Measurements from ENCODE around the gene CDH11.

Gene CDH11

DNA sequence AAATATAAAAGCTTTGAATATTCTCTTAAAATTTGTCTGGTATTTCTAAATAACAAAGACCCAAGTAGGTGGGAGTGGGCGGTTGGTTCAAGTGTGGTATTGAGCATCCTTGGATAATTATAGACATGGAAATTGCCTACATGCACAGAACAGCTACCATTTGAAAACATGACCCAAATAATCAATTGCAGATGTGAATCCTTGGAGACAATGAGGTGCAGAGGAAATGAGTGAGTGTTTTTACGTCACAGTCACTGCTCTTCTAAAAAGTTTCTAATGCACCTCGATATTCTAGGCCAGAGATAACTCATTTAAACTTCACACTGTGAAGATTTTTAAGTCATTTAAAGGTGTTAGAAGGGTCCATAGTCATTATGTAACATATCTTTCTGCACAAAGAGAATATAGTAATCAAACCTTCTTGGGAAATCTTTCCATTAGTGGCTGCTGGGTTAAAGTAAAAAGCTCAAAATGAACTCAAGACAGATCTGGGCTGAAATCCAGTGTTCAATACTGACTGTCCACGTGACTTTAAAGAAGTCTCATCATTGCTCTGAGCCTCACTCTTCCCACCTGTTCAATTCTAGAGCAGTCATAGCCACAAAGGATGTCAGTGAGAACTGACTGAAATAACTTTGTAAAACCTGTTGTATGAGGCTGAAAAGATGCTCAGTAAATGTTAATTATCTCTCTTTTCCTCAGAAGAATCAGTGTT, 144.5 kb downstream of the CDH11 start:
- no peak for DNase-seq (ENCODE audit: low spot score)

GRCh38 chr16:64975821-64976220, 146.0 kb downstream of the CDH11 start:
- DNase-seq (ENCODE audit: low spot score): no peak

- DNase-seq (ENCODE audit: low spot score): no peak
Observed at GRCh38 chr16:64974381-64974780, 147.5 kb downstream of the CDH11 start.

DNA sequence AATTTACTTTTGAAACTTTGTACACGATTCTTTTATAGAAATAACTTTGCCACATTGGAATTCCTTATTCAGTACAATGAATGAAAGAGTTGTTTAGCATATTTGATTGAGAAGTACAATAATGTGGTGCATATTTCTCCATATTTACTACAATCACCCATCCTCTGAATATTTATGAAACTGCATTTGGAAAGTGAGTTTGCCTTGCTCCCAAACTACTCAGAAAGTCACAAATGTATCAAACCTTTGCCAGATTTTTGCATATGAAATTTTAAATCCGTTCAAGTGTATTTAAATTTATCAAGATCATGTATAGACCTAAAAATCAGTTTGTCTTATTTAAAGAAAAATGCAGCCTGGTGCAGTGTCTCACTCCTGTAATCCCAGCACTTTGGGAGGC, 148.7 kb downstream of the CDH11 start:
- DNase-seq (ENCODE audit: low spot score): no peak

DNA sequence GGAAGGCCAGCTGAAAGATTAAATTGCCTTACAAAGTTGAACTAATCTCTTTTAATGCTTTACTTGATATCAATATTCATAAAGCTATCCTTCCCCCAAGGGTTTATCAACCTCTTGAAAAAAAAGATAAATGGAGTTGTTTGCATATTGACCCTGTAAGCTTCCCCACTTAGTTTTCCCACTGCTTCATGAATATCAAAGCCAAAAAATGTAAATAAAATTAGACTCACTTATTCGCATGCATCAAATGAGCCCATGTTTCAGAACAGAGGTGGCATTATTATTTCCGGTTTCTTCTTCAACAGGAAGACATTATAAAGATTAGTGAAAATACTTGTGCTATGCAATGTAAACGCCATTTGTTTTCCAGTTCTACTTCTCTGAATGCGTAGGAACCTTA, 150.7 kb downstream of the CDH11 start:
- no peak for DNase-seq (ENCODE audit: low spot score)

GRCh38 chr16:64969221-64969620, 152.6 kb downstream of the CDH11 start:
- no peak for DNase-seq (ENCODE audit: low spot score)

DNA sequence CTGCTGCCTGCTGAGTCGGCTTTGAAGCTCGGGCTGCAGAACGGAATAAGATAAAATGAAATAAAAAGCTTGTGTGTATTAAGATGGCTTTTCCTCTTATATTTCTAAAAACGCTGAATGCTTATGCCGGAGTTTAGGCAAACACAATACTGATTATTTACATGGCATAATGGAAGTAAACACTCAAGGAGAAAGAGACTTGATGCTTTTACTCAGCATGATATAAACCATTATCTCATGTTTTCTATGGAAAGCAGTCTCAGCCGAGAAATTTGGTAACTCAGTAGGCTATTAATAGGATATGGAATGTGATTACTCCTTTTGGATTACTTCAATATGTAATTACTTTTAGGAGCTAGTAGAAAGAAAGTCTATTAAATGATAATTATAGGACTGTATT, 153.3 kb downstream of the CDH11 start:
- no peak for DNase-seq (ENCODE audit: low spot score)

GRCh38 chr16:64964126-64964540, 157.7 kb downstream of the CDH11 start:
- no peak for DNase-seq (ENCODE audit: low spot score)

- DNase-seq (ENCODE audit: low spot score): no peak
Observed at GRCh38 chr16:64962786-64963185, 159.1 kb downstream of the CDH11 start.

DNA sequence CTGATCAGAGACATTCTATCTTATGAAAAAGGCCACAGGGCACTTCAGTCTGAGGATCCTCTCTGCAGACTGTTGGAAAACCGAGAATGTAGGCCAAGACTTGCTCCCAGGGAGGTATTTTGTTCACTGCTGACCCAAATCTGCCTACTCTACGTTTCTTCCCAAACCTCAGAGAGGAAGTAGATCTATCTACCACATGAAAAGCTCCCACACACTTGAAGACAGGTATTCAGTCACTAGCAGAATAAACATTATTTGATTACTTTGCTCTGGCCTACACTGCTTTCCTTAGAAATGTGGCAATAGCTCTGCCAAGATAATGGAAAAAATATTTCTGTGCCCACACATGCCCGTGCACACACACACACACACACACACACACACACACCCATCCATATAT, 164.6 kb downstream of the CDH11 start:
- DNase-seq (ENCODE audit: low spot score): no peak

DNA sequence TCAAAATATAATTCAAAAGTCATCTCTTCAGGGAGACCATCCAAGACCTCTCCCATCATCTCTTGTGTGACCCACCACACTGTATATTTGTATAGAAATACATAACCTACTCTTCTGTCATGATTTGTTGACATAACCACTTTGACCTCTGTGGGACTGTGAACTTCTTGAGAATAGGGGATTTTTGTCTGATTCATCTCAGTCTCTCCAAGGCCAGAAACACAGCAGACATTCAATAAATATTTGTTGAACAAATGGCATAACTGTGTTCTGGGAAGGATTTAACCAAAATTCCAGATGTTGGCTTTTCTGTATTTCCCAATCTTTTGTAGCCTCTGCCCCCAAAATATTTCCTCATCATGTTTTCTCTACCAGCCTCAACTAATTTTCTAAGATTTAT, 169.7 kb downstream of the CDH11 start:
- DNase-seq (ENCODE audit: low spot score): no peak

DNA sequence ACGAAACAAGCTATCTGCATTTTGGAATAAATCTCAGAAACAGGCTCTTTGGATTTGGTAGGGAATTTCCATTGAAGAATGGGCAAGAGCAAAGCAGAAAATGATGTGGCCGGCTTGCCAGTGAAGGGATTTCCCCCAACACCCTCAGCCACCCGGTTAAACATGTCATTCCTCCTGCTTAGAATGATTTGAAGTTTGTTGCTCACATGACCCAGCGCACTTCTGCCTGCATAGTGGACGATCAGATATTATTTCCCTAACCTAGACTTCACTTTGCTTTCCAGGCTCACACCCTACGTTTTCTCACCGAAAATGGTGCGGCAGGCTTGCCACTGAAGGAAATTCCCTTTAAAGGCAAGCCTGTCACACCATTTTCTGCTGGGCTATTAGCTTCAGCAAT, 170.7 kb downstream of the CDH11 start:
- DNase-seq (ENCODE audit: low spot score): no peak

DNA sequence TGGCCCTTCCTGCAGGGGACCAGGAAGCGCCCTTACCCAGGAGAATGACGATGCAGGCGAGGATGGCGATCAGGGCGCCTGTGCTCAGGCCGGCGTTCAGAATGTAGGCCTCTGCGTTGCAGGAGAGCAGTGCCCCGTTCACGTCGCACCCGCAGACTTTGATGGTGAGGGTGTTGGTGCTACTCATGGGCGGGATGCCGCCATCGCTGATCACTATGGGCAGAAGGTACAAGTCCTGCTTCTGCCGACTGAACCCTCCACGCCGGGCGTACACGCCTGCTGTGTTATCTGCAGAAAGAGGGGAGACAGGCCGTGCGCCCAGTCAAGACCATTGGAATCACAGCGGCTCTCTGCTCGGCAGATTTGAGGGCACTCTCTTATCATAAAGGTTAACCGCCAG, 171.1 kb downstream of the CDH11 start:
- no peak for DNase-seq (ENCODE audit: low spot score)

DNA sequence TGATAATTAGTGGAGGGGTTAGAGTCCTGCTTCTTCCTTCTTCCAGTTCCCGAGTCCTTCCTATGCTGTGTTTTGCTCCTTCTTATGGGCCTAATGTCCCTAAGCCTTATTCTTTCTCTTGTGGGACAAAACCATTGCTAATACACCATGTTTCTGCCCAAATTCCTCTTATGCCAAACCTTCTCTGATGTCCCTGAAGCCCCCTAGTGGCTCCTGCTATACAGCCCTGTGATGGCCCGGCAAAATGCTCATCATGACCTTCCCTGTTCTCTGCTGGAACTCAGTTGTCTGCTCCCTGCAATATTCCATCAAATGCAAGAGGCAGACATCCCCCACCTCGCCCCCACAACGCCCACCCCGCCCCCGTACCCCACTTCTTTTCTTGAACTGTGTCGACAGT, 171.6 kb downstream of the CDH11 start:
- no peak for DNase-seq (ENCODE audit: low spot score)

DNA sequence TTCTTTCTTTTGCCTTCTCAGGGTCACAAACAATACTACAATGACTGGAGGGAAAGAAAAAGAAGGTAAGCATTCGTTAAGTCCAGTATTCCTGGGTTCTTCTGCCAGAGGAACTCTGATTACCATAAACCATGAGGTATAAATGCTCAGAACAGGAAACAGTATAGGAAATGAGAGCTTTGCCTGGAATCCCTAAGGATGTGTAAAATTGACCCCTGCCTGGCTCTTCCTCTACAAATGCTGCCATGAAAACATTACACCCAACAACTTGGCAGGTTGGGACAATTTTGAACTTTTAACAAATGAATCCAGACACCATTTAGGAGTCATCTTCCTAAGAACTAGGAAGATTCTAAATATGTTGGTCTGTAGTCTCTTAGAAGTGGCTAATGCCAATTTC, 173.8 kb downstream of the CDH11 start:
- DNase-seq (ENCODE audit: low spot score): no peak

DNA sequence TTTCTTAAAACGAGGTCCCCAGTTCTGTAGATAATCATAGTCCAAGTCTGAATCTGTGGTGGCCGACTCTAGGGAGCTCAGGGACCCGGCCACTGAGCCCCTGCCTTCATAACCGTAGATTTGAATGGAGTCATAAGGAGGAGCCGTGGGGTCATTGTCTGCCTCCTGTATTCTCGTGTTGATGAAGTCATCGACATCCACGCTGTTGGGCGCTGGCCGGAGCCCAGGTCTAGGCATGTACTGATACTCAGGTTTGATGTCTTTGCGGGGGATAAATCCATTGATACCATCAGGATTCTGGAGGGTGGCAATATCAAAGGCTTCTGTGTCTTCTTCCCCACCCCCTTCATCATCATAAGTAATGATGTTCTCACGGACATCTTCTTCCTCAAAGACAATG, 174.2 kb downstream of the CDH11 start:
- DNase-seq (ENCODE audit: low spot score): no peak

DNA sequence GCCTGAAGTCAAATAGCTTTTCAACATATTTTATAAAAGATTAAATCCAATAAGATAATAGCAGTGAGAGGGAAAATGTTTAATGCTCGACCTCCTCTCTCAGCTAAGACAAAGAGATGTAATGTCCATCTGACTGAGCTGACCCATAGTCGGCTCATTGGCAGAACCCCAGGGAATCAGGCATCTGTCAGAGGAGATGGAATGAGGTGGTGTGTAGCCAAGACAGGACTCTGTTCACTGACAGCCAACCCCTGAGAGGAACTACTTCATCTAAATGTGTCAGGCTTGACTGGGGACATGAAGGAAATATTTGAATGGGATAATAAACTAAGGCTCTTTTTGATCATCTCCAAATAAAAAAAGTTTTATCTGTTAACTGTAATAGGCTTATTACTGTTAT, 188.0 kb downstream of the CDH11 start:
- no peak for DNase-seq (ENCODE audit: low spot score)

GRCh38 chr16:64926476-64926875, 195.4 kb downstream of the CDH11 start:
- no peak for DNase-seq (ENCODE audit: low spot score)

DNA sequence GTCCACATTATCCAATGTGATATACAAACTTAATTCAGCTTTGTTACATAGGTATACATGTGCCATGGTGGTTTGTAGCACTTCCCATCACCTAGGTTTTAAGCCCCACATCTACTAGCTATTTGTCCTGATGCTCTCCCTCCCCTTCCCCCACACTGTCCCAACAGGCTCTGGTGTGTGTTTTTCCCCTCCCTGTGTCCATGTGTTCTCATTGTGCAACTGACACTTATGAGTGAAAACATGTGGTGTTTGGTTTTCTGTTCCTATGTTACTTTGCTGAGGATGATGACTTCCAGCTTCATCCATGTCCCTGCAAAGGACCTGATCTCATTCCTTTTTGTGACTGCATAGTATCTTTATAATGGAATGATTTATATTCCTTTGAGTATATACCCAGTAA, 196.7 kb downstream of the CDH11 start:
- no peak for DNase-seq (ENCODE audit: low spot score)

- DNase-seq (ENCODE audit: low spot score): no peak
Observed at GRCh38 chr16:64924086-64924485, 197.8 kb downstream of the CDH11 start.

- DNase-seq (ENCODE audit: low spot score): no peak
Observed at GRCh38 chr16:64919929-64920607, 201.8 kb downstream of the CDH11 start.

DNA sequence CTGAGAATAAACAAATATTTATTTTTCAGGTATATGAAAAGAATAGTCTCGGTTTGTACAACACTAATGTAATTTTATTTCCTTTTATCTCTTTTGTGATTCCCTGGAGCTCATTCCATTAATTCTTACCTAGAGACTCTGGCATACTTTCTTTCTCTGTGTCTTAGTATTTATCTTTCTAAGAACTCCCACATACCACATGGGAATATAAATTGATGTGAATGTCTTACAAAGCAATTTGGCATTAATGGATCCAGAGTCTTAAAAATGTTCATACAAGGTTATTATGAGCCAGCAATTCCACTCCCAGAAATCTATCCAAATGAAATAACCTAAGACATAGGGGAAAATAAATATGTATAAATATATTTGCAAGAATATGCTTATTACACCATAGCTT, 202.7 kb downstream of the CDH11 start:
- no peak for DNase-seq (ENCODE audit: low spot score)

DNA sequence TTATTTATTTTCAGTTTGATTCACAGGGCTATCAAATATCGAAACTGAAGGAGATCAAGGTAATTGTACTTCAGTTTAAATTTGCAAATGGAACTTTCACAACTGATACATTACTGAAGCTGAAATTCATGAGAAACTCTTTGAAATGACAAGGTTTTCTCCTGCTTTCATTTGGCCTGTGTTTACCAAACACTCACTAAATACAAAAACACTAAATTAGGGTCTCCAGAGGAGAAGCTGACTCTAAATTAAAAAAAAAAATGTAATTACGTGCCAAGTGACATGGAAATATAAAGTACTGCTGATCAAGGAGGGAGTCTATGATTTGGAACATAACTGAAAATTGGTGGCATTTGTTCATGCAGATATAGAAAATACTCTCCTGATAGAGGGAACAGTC, 205.8 kb downstream of the CDH11 start:
- DNase-seq (ENCODE audit: low spot score): no peak

GRCh38 chr16:64910356-64910755, 211.5 kb downstream of the CDH11 start:
- no peak for DNase-seq (ENCODE audit: low spot score)
